ENCODE results near the gene BCL2L13. TPM values are rescaled to one million over a fixed set of nuclear protein-coding genes. Genes with fewer than 3 reads are reported as not detected.
"Not testable (repeated sequence)": the region's sequence is repeated elsewhere in the genome, so short reads cannot be mapped to it uniquely, and the experiment has no call there.

BCL2L13 gene
- total RNA-seq, 1 donor from 2014 or later, result 69.9 TPM

DNA sequence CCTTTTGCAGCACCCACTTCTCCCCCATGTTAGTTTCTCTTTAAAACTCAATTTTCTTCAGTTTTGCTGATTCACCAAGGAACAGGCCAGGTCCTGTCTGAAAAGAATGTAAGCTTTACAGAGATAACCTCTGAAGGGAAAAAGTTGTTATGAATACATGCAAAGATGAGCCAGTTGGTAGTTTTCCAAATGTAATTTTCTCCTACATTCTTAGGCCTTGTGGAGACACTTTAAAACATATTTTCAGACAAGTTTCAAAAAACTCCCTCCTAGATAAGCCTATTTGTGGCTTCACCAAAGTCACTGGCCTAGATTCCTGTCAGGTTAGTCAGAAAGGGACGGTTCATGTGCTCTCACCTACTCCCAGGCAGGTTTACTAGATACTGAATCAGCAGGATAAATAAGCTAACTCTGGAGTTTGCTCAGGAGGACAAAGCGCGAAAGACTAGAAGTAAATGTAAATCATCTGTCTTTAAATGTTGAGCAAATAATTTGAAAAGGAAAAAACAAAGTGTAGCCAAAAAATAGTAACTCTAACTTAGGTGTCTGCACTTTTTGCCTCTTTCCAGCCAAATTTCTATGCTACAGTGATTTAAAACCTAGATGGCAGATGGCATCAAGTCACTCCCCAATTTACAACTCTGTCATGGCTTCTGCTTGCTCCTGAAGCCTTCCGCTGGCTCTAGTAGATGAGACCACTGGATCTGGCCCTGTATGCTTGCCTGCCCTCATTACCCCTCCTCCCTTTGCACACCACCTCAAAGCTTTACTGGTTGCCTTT is 5.2 kb upstream of the BCL2L13 start:
- no peak for DNase-seq (ENCODE audit: low spot score)
- intact Hi-C loops (cut with DNase I), result no loop called here

DNA sequence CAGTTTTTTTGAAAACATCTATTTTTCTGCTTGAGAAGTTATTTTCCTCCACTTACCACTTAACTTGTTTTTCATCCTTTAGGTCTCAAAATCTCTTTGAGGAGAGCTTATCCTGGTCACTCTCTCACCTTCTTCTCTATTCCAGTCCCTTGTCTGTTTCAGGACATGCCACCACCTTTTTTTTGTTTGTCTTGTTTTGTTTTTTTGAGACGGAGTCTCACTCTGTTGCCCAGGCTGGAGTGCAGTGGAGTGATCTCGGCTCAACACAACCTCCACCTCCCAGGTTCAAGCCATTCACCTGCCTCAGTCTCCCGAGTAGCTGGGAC is 4.6 kb upstream of the BCL2L13 start:
- DNase-seq (ENCODE audit: low spot score), result no peak
- intact Hi-C loops (cut with DNase I), result no loop called here

DNA sequence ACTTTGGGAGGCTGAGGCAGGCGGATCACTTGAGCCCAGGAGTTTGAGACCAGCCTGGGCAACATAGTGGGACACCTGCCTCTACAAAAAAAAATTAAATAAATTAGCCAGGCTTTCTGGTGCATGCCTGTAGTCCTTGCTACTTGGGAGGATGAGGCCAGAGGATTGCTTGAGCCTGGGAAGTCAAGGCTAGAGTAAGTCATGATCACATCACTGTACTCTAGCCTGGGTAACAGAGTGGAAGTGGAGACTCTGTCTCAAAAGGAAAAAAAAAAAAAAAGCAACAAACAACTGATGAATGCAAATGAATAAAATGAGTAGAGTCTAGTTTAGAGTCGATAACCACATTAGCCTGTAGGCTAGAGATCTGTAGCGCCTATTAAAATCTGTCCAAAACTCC is 3.9 kb upstream of the BCL2L13 start:
- no peak for DNase-seq (ENCODE audit: low spot score)
- intact Hi-C loops (cut with DNase I), result no loop called here

DNA sequence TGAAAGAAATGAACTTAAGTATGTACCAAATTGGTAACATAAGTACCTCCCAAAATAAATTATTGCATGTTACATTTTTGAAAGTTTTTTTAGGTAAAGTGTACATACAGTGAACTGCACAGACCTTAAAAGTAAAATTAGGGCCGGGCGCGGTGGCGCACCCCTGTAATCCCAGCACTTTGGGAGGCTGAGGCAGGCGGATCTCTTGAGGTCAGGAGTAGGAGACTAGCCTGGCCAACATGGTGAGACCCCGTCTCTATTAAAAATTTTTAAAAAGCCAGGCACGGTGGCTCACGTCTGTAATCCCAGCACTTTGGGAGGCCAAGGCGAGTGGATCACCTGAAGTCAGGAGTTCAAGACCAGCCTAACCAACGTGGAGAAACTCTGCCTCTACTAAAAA is 1.7 kb upstream of the BCL2L13 start:
- DNase-seq (ENCODE audit: low spot score); intact Hi-C loops (cut with DNase I): not testable (repeated sequence)

DNA sequence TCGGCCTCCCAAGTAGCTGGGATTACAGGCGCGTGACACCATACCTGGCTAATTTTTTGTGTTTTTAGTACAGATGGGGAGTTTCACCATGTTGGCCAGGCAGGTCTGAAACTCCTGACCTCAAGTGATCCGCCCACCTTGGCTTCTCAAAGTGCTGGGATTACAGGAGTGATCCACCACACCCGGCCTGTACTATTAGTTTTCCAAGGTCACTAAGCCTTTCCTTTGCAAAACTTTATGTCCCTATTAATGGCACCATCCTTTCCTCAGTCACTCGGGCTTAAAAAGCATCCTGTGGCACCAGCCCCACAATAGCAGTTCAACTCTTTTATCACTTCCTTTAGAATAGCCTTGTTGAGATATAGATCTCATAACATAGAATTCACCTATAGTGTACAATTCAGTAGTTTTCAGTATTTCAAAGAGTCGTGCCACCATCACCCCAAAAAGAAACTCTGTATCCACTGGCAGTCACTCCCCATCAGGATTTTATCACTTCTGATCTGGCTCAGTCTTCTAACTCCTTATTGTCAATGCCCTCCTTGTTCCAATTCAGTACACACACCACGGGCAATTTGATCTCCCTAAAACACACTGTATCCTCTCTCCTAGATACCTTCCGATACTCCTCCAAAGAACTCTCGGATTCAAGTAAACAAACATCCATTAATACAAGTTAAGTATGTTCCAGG is 921 bp upstream of the BCL2L13 start:
- intact Hi-C loops (cut with DNase I), result loop anchor here (1.0 to 2.0 kb wide), 2 partner anchors 9 to 75 kb away; partner anchors contain the start of genes ATP6V1E1 and SLC25A18
- no peak for DNase-seq (ENCODE audit: low spot score)

DNA sequence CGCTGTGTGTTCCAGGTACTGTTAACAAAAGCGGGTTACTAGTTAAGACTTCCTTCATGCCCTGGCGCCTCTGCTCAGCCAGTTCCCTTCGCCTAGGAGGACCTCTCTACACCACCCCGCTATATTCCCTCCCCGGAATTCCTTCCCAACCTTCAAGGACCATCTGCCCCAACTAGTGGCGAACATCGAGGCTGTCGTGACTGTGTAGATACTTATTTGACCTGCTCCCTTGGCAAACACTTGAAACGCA is 450 bp upstream of the BCL2L13 start:
- no peak for DNase-seq (ENCODE audit: low spot score)
- intact Hi-C loops (cut with DNase I), result loop anchor here (1.0 to 2.0 kb wide), 2 partner anchors 10 to 75 kb away; partner anchors contain the start of genes ATP6V1E1 and SLC25A18

DNA sequence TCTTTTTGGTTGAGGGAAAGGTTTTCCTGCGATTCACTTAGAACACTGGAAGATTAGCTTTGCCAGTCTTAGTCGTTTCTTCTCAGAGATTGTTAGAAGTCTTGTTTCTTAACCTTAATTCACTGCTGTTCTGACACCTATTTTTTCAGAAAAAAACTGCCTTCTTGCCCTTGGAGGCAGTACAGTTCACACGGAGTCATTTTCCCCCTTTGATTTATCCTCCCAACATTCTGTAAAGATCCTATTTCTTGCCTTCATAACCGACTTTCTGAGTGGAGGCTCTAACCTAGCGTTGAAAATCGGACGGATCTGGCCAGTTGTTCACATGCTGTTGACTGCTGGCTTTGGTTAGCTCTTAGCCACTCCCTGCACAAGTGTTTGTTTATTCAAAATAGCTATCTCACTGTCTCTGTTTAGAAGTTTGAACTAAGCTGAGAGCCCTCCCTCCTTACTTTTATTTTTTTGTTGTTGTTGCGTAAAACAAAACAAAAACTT is 737 bp downstream of the BCL2L13 start:
- no peak for DNase-seq (ENCODE audit: low spot score)
- intact Hi-C loops (cut with DNase I), result loop anchor here (2.0 kb wide), 1 partner anchor 76 kb away; the partner anchor contains the start of gene SLC25A18

DNA sequence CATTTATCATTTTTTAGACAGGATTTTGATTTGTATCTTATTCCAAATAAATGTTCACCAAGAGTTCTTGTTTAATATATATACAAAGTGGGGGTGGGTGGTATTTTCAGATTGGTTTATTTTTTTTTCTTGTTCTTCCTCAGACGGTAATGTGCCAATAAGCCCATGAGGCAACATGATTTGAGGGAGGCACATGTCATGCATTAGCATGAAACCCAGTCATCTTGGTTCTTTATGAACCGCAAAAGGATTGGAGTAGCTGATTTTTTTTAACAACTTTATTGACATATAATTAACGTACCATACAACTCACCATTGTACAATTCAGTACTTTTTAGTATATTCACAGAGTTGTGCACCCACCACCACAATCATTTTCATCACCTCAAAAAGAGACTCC is 2.7 kb downstream of the BCL2L13 start:
- no peak for DNase-seq (ENCODE audit: low spot score)
- intact Hi-C loops (cut with DNase I), result no loop called here

DNA sequence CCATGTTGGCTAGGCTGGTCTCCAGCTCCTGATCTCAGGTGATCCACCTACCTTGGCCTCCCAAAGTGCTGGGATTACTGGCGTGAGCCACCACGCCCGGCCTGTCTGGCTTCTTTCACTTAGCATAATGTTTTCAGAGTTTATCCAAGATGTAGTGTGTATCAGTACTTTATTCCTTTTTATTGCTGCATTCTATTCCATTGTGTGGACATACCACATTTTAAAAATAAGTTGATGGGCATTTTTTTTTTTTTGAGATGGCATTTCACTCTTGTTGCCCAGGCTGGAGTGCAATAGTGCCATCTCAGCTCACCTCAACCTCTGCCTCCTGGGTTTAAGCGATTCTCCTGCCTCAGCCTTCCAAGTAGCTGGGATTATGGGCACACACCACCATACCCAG is 3.8 kb downstream of the BCL2L13 start:
- intact Hi-C loops (cut with DNase I); DNase-seq (ENCODE audit: low spot score): not testable (repeated sequence)

DNA sequence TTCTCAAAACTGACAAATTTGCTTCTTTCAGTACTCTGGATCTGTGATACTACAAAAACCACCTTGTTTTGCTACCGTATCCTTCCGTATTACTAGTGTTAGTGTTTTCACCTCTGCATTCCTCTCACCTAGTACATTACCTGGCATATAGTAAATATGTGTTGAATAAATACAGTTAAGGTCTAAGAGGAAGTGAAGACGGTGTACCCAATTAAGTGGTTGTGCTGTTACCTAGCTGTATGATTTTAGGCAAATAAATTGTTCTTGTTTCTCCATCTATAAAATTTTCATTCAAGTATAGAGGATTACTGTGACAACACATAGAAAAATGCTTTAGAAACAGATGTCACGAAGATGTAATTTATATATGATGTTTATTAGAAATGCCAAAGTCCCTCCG is 8.9 kb downstream of the BCL2L13 start:
- DNase-seq (ENCODE audit: low spot score), result no peak
- intact Hi-C loops (cut with DNase I), result no loop called here

DNA sequence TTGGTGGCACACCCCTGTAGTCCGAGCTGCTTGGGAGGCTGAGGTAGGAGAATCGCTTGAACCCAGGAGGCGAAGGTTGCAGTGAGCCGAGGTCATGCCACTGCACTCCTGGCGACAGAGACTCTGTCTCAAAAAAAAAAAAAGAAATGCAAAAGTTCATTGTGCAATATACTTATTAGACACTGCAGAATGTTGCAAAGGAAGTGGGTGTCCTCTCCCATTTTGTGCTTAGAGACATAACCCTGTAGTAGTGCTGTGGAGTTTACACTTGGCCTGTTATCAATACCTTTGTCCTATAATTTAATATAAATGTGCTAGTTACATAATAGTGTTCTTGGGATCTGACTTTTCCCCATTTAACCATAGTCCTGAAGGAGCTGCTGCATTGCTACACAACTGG is 9.4 kb downstream of the BCL2L13 start:
- DNase-seq (ENCODE audit: low spot score), result no peak
- intact Hi-C loops (cut with DNase I), result no loop called here

DNA sequence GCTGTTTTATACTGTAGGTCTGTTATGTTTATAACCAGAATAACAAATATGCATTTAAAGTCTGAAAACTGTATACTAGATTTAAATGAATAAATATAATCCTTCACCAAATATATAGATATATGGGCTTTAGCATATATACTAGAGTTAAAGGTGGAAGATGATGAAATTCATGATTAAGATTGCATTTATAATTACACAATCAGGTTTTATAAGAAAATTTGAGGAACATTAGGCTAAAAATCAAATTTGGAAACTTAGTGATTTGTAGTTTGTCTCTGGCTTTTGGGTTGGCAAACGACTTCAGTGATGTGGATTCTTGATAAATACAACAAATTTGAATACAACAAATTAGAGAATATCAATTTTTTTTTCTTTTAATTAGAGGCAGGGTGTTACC is 10.0 kb downstream of the BCL2L13 start:
- no peak for DNase-seq (ENCODE audit: low spot score)
- intact Hi-C loops (cut with DNase I), result no loop called here

DNA sequence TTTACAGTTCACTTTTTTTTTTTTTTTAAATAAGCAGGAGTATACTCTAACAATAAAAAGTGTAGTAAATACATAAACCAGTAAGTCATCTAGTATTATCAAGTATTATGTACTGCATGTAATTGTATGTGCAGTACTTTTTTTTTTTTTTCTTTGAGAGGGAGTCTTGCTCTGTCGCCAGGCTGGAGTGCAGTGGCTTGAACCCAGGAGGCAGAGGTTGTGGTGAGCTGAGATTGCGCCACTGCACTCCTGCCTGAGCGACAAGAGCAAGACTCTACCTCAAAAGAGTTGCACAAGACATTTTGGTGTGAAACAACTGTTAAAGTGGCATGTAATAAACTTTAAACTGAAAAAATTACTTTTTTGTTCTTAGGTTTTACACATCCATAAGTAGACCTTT is 16.7 kb downstream of the BCL2L13 start:
- intact Hi-C loops (cut with DNase I), result no loop called here
- DNase-seq (ENCODE audit: low spot score), result no peak

DNA sequence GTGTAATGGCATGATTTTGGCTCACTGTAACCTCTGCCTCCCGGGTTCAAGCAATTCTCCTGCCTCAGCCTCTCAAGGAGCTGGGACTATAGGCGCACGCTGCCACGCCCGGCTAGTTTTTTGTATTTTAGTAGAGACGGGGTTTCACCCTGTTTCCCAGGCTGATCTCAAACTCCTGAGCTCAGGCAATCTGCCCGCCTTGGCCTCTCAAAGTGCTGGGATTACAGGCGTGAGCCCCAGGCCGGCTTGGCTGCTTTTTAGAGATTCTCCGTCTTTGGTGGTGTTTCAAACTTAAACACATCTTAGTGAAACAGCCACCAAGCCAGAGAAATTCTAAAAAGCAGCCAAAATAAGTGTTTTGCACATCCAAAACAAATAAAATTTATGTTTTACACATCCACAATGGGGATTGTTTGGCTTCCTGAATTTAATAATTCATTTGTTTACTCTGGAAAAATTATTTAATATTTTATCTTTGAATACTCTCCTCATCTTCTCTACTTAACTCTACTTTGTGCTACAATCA is 18.4 kb downstream of the BCL2L13 start:
- intact Hi-C loops (cut with DNase I), result no loop called here
- no peak for DNase-seq (ENCODE audit: low spot score)

DNA sequence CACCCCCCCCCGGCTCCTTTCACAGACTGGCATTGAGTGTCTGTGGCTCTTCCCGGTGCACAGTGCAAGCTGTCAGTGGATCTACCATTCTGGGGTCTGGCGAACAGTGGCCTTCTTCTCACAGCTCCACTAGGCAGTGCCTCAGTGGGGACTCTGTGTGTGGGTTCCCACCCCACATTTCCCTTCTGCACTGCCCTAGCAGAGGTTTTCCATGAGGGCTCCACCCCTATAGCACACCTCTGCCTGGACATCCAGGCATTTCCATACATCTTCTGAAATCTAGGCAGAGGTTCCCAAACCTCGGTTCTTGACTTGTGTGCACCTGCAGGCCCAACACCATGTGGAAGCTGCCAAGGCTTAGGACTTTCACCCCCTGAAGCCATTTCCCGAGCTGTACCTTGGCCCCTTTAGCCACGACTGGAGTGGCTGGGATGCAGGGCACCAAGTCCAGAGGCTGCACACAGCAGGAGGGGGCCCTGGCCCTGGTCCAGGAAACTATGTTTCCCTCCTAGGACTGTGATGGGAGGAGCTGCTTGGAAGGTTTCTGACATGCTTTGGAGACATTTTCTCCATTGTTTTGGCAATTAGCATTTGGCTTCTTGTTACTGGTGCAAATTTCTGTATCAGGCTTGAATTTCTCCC is 26.0 kb downstream of the BCL2L13 start:
- intact Hi-C loops (cut with DNase I), result no loop called here
- DNase-seq (ENCODE audit: low spot score), result no peak

DNA sequence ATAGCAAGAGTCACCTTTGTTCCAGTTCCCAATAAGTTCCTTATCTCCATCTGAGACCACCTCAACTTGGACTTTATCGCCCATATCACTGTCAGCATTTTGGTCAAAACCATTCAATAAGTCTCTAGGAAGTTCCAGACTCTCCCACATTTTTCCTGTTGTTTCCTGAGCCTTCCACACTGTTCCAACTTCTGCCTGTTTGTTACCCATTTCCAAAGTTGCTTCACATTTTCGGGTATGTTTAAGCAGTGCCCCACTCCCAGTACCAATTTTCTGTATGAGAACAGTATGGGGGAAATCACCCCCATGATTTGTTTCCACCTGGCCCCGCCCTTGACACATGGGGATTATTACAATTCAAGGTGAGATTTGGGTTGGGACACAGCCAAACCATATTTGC is 26.7 kb downstream of the BCL2L13 start:
- intact Hi-C loops (cut with DNase I), result no loop called here
- no peak for DNase-seq (ENCODE audit: low spot score)

DNA sequence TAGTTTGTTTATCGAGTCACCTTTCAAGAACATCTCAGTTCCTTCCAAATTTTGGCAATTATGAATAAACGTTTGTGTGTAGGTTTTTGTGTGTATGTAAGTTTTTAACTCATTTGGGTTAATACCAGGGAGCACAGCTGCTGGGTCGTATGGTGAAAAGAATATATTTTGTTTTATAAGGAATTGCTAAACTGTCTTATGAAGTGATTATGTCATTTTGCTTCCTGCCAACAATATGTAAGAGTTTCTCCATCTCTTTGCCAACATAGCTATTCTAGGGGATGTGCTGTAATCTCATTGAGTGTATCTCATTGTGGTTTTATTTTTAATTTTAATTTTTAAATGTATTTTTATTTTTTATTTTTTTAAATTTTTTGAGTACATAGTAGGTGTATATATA is 27.3 kb downstream of the BCL2L13 start:
- DNase-seq (ENCODE audit: low spot score), result no peak
- intact Hi-C loops (cut with DNase I), result no loop called here

DNA sequence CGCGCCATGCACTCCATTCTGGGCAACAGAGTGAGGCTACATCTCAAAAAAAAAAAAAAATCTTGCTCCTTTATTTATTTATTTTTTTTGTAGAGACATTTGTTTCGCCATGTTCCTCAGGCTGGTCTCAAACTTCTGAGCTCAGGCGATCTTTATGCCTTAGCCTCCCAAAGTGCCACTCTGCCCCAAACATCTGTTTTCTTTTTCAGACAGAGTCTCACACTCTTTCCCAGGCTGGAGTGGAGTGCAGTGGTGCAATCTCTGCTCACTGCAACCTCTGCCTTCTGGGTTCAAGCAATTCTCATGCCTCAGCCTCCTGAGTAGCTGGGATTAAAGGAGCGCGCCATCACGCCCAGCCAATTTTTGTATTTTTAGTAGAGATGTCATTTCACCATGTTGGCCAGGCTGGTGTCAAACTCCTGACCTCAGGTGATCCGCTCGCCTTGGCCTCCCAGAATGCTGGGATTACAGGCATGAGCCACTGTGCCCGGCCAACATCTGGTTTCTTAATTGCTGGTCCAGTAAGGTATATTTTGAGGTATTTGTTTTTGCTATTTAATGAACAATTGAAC is 33.0 kb downstream of the BCL2L13 start:
- intact Hi-C loops (cut with DNase I); DNase-seq (ENCODE audit: low spot score): not testable (repeated sequence)

DNA sequence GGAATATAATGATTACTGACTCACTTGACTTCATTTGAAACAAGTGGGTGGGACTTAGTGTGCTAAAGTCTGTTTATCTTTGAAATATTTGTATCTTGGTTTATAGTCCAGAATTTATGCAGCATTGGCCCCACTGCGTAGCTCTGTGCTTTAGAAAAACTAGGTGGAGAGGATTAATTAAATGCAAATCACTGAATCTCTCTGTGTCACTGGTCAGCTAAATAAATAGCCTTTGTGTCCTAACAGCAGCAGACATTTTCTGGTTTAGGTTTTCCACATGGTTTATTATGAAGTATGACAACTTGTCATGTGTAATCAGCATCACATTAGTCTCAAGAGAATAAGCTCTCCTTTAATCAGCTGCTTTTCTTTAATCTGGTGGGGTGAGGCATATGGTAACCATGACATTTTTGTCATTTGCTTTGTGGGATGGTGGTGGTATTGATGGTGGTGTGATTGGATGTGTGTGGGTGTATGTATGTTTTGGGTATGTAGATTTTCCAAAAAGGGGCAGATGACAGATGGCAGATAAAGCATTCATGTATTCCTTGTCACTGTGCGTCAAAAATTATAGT is 33.9 kb downstream of the BCL2L13 start:
- intact Hi-C loops (cut with DNase I), result no loop called here
- DNase-seq (ENCODE audit: low spot score), result no peak

DNA sequence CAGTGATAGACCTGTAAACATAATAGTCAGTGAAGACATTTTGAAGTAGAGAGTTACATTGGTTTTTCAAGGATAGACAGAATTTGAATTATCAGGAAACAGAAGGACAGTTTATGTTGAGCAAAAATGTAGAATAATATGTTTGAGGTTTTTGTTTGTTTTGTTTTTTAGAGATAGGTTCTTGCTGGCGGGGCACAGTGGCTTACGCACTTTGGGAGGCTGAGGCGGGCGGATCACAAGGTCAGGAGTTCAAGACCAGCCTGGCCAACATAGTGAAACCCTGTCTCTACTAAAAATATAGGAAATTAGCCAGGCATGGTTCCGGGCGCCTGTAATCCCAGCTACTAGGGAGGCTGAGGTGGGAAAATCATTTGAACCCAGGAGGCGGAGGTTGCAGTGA is 35.6 kb downstream of the BCL2L13 start:
- intact Hi-C loops (cut with DNase I), result no loop called here
- no peak for DNase-seq (ENCODE audit: low spot score)

Measured in cardiac septum (tissue), 1 donor.